ENCODE measurements around the gene RBBP8. TPM values are rescaled to one million over a fixed set of nuclear protein-coding genes. Genes with fewer than 3 reads are reported as not detected.

RBBP8 gene
- total RNA-seq, 6 donors from 2014 or later: 10.9 to 78.2 (median 30.3) TPM

DNA sequence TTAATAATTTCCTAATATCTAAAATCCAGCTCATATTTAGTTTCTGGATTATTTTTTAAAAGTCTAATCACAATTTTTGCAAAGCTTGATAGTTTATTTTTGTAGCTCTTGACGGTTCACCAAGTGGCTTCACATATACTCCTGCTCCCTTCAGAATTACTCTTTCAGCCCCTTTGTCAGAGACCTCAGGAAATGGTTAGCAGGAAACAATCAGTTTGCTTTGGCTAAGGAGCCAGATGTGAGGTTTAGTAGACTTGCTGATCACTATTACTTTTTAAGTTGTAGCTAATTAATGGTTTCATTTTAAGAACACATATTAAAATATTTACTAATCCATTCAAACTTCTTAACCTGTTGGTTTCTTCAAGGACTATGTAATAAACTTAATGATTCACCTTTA, 2.3 kb downstream of the RBBP8 start:
- no peak for ATAC-seq (ENCODE audit: low FRiP score in 2 of 2)
- H3K4me1 ChIP-seq: peaks cover 7 to 14% (median 12%) of the 10 kb centered on the region in 4 donors
- DNase-seq: no peak
- no peaks in the 10 kb centered on the region for H3K27me3 ChIP-seq
- WGBS, 2 donors: 33 to 48% methylated on average over 1 of the region's 1 CpG
- no peaks in the 10 kb centered on the region for H3K9me3 ChIP-seq
- H3K27ac ChIP-seq: no peak overlapping the region
- no peak for TF ChIP-seq EP300 (IDR thresholded peaks at IDR 0.05)
- TF ChIP-seq, protein P1, sequence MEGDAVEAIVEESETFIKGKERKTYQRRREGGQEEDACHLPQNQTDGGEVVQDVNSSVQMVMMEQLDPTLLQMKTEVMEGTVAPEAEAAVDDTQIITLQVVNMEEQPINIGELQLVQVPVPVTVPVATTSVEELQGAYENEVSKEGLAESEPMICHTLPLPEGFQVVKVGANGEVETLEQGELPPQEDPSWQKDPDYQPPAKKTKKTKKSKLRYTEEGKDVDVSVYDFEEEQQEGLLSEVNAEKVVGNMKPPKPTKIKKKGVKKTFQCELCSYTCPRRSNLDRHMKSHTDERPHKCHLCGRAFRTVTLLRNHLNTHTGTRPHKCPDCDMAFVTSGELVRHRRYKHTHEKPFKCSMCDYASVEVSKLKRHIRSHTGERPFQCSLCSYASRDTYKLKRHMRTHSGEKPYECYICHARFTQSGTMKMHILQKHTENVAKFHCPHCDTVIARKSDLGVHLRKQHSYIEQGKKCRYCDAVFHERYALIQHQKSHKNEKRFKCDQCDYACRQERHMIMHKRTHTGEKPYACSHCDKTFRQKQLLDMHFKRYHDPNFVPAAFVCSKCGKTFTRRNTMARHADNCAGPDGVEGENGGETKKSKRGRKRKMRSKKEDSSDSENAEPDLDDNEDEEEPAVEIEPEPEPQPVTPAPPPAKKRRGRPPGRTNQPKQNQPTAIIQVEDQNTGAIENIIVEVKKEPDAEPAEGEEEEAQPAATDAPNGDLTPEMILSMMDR (IDR thresholded peaks at IDR 0.05): no peak
- TF ChIP-seq POLR2A (IDR thresholded peaks at IDR 0.05): no peak
- TF ChIP-seq POLR2AphosphoS5 (IDR thresholded peaks at IDR 0.05): no peak
- peaks cover 0 to 20% (median 7%) of the 10 kb centered on the region in 4 donors for H3K36me3 ChIP-seq
- no peak overlapping the region for H3K4me3 ChIP-seq

DNA sequence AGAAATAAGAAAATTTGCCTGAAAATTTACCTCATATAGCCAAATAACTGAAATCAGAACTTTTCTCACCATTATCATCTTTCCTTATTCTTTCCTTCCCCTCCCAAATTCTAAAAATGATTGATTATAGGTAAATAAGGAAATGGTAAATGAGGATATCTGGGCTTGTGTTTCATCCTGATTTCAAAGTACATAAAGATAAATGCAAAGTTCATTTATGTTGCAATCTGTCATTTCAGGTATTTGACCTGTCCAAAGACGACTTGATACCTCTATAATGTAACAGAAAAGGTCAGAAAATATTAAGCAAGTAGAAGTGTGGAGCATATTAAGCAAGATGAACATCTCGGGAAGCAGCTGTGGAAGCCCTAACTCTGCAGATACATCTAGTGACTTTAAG, 3.4 kb downstream of the RBBP8 start:
- Histone ChIP-seq H3K4me1 (peaks cover 7 to 14% (median 12%) of the 10 kb centered on the region in 4 donors), H3K27ac (no peak overlapping the region), H3K36me3 (peaks cover 0 to 20% (median 7%) of the 10 kb centered on the region in 4 donors), H3K9me3 (no peaks in the 10 kb centered on the region), H3K27me3 (no peaks in the 10 kb centered on the region), H3K4me3 (no peak overlapping the region)
- TF ChIP-seq POLR2AphosphoS5 (IDR thresholded peaks at IDR 0.05): no peak
- no peak for TF ChIP-seq POLR2A (IDR thresholded peaks at IDR 0.05)
- TF ChIP-seq, protein P1 (IDR thresholded peaks at IDR 0.05): no peak
- TF ChIP-seq EP300 (IDR thresholded peaks at IDR 0.05): no peak
- ATAC-seq (ENCODE audit: low FRiP score in 2 of 2) (no peak), DNase-seq (no peak)
- 85 to 87% methylated on average over 2 of the region's 2 CpGs for WGBS, 2 donors

DNA sequence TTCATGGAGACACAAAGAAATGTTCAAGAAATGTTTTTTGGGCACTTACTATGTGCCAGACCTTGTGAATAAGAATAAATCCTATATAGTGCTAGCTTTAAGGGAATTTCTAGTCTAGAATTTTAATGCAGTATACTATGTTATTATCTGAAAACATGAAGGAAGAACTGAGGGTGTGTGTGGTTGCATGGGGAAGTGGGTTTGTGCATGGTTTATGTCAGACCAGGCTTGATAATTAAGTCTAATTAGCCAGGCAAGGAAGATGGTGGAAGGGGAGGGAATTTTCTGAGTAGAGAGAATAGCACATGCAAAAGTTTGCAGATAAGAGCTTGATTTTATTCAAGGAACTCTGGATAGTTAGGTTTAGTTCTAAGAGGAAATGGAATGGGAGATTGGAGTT, 6.5 kb downstream of the RBBP8 start:
- H3K36me3 ChIP-seq: peaks cover 0 to 20% (median 7%) of the 10 kb centered on the region in 4 donors
- H3K9me3 ChIP-seq: no peaks in the 10 kb centered on the region
- no peak for DNase-seq
- TF ChIP-seq, protein P1 (IDR thresholded peaks at IDR 0.05): no peak
- no peaks in the 10 kb centered on the region for H3K27me3 ChIP-seq
- H3K4me3 ChIP-seq: no peak overlapping the region
- H3K27ac ChIP-seq: no peak overlapping the region
- peaks cover 0 to under 1% (median 0%) of the 10 kb centered on the region in 4 donors for H3K4me1 ChIP-seq
- no peak for ATAC-seq (ENCODE audit: low FRiP score in 2 of 2)

DNA sequence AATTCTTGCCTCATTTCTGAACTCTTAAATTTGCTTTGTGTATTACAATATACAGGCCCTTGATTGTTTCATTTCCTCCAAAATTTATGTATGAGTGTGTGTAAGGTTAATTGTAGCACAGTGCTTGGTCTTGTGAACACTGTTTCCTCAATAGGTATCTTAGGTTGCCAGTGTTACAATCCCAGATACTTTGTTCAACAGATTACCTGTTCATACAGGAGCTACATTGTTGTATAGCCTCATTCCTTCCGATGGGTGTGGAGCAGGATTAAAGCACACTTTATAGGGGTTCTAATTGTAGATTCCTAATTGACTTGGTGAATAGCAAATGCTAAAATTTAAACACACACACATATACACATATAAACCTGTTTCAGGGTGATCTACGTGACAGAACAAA, 10.7 kb downstream of the RBBP8 start:
- WGBS, 2 donors: 90 to 95% methylated on average over 2 of the region's 2 CpGs
- H3K9me3 ChIP-seq: no peaks in the 10 kb centered on the region
- no peak overlapping the region for H3K27ac ChIP-seq
- no peak for ATAC-seq (ENCODE audit: low FRiP score in 2 of 2)
- TF ChIP-seq, protein P1 (IDR thresholded peaks at IDR 0.05): no peak
- TF ChIP-seq EP300 (IDR thresholded peaks at IDR 0.05) (no peak), POLR2A (IDR thresholded peaks at IDR 0.05) (no peak), POLR2AphosphoS5 (IDR thresholded peaks at IDR 0.05) (no peak)
- no peak overlapping the region for H3K4me3 ChIP-seq
- H3K36me3 ChIP-seq: peaks cover 0 to 7% (median 0%) of the 10 kb centered on the region in 4 donors
- DNase-seq: no peak
- H3K4me1 ChIP-seq: no peaks in the 10 kb centered on the region
- H3K27me3 ChIP-seq: no peaks in the 10 kb centered on the region

DNA sequence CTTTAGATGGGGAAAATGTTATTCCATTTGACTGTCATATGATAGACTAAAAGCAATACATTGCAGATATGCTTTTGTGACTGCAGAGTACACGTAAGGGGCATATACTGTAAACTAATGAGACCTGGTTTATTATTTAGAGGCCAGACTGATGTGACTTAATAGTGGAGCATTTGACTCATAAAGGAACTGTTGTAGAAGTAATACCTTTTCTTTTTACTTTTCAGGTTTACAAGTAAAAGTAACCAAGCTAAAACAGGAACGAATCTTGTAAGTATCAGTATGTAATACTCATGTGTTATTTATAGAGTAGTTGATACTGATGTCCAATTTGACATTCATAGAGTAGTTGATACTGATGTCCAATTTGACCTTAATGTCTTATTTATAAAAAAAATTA, 13.1 kb downstream of the RBBP8 start:
- DNase-seq (no peak), ATAC-seq (ENCODE audit: low FRiP score in 2 of 2) (no peak)
- H3K27ac ChIP-seq: no peak overlapping the region
- no peaks in the 10 kb centered on the region for H3K9me3 ChIP-seq
- no peak for TF ChIP-seq POLR2AphosphoS5 (IDR thresholded peaks at IDR 0.05)
- TF ChIP-seq, protein P1 (IDR thresholded peaks at IDR 0.05): no peak
- no peak for TF ChIP-seq POLR2A (IDR thresholded peaks at IDR 0.05)
- TF ChIP-seq EP300 (IDR thresholded peaks at IDR 0.05): no peak
- no peaks in the 10 kb centered on the region for H3K27me3 ChIP-seq
- peaks cover 0 to 25% (median 4%) of the 10 kb centered on the region in 4 donors for H3K36me3 ChIP-seq
- 90 to 98% methylated on average over 2 of the region's 2 CpGs for WGBS, 2 donors
- no peaks in the 10 kb centered on the region for H3K4me1 ChIP-seq
- no peak overlapping the region for H3K4me3 ChIP-seq

Data from upper lobe of left lung (tissue), 6 donors.